Type B pancreatic cell (in vitro differentiated cells): Measurements from ENCODE around the gene CPA2. TPM values are rescaled to one million over a fixed set of nuclear protein-coding genes. Genes with fewer than 3 reads are reported as not detected.
A peak's percentile ranks its signal among the peaks of the same experiment; 100 is the strongest.
"Not testable (repeated sequence)": the region's sequence is repeated elsewhere in the genome, so short reads cannot be mapped to it uniquely, and the experiment has no call there.

Experiments
- DNase-seq: peaks from one replicate; pipeline ENCODE4 v3.0.0; 2021; ENCODE audit warnings: mixed read lengths; ENCODE audit not compliant: unreplicated experiment; ENCODE audit errors: extremely low spot score
- H3K27ac Mint-ChIP-seq: 2 replicates; pipeline ENCODE4 v1.8.0; 2021; ENCODE audit warnings: mild to moderate bottlenecking, mixed read lengths
- H3K27me3 Mint-ChIP-seq: 2 replicates; pipeline ENCODE4 v1.8.0; 2021; ENCODE audit warnings: mixed read lengths
- H3K36me3 Mint-ChIP-seq: 2 replicates; pipeline ENCODE4 v1.8.0; 2021; ENCODE audit warnings: mixed read lengths
- H3K4me1 Mint-ChIP-seq: one replicate; pipeline ENCODE4 v1.8.0; 2021; ENCODE audit warnings: mixed read lengths; ENCODE audit not compliant: unreplicated experiment
- H3K4me3 Mint-ChIP-seq: 2 replicates; pipeline ENCODE4 v1.8.0; 2021; ENCODE audit warnings: mild to moderate bottlenecking, mixed read lengths
- H3K9me3 Mint-ChIP-seq: 2 replicates; pipeline ENCODE4 v1.8.0; 2021; ENCODE audit warnings: mixed read lengths
- CTCF ChIP-seq: fragments of 200-600 bp; sonication (generic); conservative IDR thresholded peaks from 2 replicates; pipeline ENCODE4 v1.5.0; 2021; ENCODE audit warnings: antibody characterized with exemption, mild to moderate bottlenecking
- total RNA-seq: library from RNA; stranded (reverse); gene quantifications from 2 replicates; pipeline ENCODE4 v1.2.1, GENCODE V29; 2021; ENCODE audit warnings: low replicate concordance

Gene CPA2
- total RNA-seq, 1 donor from 2014 or later, result 19.8 TPM

GRCh38 chr7:130224210-130224609 is 42.5 kb upstream of the CPA2 start:
- DNase-seq, result no peak
- Mint-ChIP-seq H3K4me3 (no peak overlapping the region), H3K27ac (no peak overlapping the region), H3K27me3 (no peaks in the 10 kb centered on the region), H3K36me3 (peaks cover 7% of the 10 kb centered on the region), H3K4me1 (peaks cover 26% of the 10 kb centered on the region), H3K9me3 (peaks cover 21% of the 10 kb centered on the region)
- TF ChIP-seq CTCF, result no peak

GRCh38 chr7:130224923-130225322 is 41.7 kb upstream of the CPA2 start:
- not testable (repeated sequence) for H3K27me3 Mint-ChIP-seq, H3K4me3 Mint-ChIP-seq, H3K36me3 Mint-ChIP-seq, DNase-seq, H3K27ac Mint-ChIP-seq
- peaks cover 30% of the 10 kb centered on the region for H3K4me1 Mint-ChIP-seq
- H3K9me3 Mint-ChIP-seq, result peaks cover 14% of the 10 kb centered on the region

- Mint-ChIP-seq H3K36me3 (peaks cover 7% of the 10 kb centered on the region), H3K4me3 (no peak overlapping the region), H3K9me3 (peaks cover 16% of the 10 kb centered on the region), H3K4me1 (peaks cover 38% of the 10 kb centered on the region), H3K27me3 (no peaks in the 10 kb centered on the region), H3K27ac (no peak overlapping the region)
- no peak for TF ChIP-seq CTCF
- no peak for DNase-seq
Measured at GRCh38 chr7:130226333-130226732, 40.3 kb upstream of the CPA2 start.

GRCh38 chr7:130227883-130228575 is 38.6 kb upstream of the CPA2 start:
- Mint-ChIP-seq H3K27me3 (no peaks in the 10 kb centered on the region), H3K4me3 (no peak overlapping the region), H3K27ac (peak overlapping the region; percentile 23), H3K4me1 (peaks cover 49% of the 10 kb centered on the region), H3K36me3 (peaks cover 7% of the 10 kb centered on the region), H3K9me3 (peaks cover 16% of the 10 kb centered on the region)
- no peak for DNase-seq
- TF ChIP-seq CTCF, result no peak

GRCh38 chr7:130228840-130229502 is 37.7 kb upstream of the CPA2 start:
- no peak for TF ChIP-seq CTCF
- Mint-ChIP-seq H3K4me1 (peaks cover 46% of the 10 kb centered on the region), H3K27me3 (no peaks in the 10 kb centered on the region), H3K9me3 (peaks cover 13% of the 10 kb centered on the region), H3K36me3 (peaks cover 7% of the 10 kb centered on the region), H3K4me3 (no peak overlapping the region), H3K27ac (peak overlapping the region; percentile 45)
- DNase-seq, result no peak

- not testable (repeated sequence) for H3K27me3 Mint-ChIP-seq, H3K4me3 Mint-ChIP-seq, DNase-seq, H3K27ac Mint-ChIP-seq
- H3K36me3 Mint-ChIP-seq, result peaks cover 10% of the 10 kb centered on the region
- peaks cover 51% of the 10 kb centered on the region for H3K4me1 Mint-ChIP-seq
- H3K9me3 Mint-ChIP-seq, result peaks cover 15% of the 10 kb centered on the region
Measured at GRCh38 chr7:130229981-130230380, 36.7 kb upstream of the CPA2 start.
